HepG2 (cell line): ENCODE data around the gene DHRS1. TPM values are rescaled to one million over a fixed set of nuclear protein-coding genes. Genes with fewer than 3 reads are reported as not detected.

Source experiments
- ERF ChIP-seq: IDR thresholded peaks from 2 replicates; pipeline ENCODE4 v1.6.1; 2018; ENCODE audit warnings: missing biosample characterization, missing genetic modification reagents
- GTF3A ChIP-seq: sonication (generic); formaldehyde crosslinking; conservative IDR thresholded peaks from 2 replicates; pipeline ENCODE4 v1.4.0; 2020; ENCODE audit warnings: mild to moderate bottlenecking, missing genetic modification reagents
- KDM5A ChIP-seq: fragments of 200-600 bp; sonication (generic); IDR thresholded peaks from 2 replicates; pipeline ENCODE4 v1.7.0; 2018; ENCODE audit warnings: antibody characterized with exemption, mild to moderate bottlenecking, low read length, borderline replicate concordance
- NPAS2 ChIP-seq: sonication (generic); formaldehyde crosslinking; IDR thresholded peaks from 2 replicates; pipeline ENCODE4 v1.8.0; 2022; ENCODE audit warnings: mild to moderate bottlenecking, missing genetic modification reagents, borderline replicate concordance
- PHF20 ChIP-seq: sonication (generic); formaldehyde crosslinking; IDR thresholded peaks from 2 replicates; pipeline ENCODE4 v1.5.0; 2020; ENCODE audit warnings: mild to moderate bottlenecking, missing genetic modification reagents
- PTBP1 ChIP-seq: fragments of 200-400 bp; formaldehyde crosslinking; IDR thresholded peaks from 2 replicates; pipeline ENCODE4 v1.6.1; 2018; ENCODE audit warnings: low read length, low read depth; ENCODE audit not compliant: poor library complexity, severe bottlenecking
- RAD21 ChIP-seq: fragments of 450-650 bp; formaldehyde crosslinking; IDR thresholded peaks from 2 replicates; pipeline ENCODE4 v1.5.0; 2020; ENCODE audit warnings: mild to moderate bottlenecking
- RBM22 ChIP-seq: fragments of 200-400 bp; formaldehyde crosslinking; optimal IDR thresholded peaks from 2 replicates; pipeline ENCODE3; 2017; ENCODE audit warnings: mild to moderate bottlenecking, low read length, moderate library complexity
- SATB2 ChIP-seq: sonication (generic); formaldehyde crosslinking; IDR thresholded peaks from 2 replicates; pipeline ENCODE4 v1.5.0; 2020; ENCODE audit warnings: missing genetic modification reagents
- SNAI1 ChIP-seq: sonication (generic); formaldehyde crosslinking; IDR thresholded peaks from 2 replicates; pipeline ENCODE4 v1.5.0; 2020; ENCODE audit warnings: mild to moderate bottlenecking, missing genetic modification reagents, borderline replicate concordance
- STAT5B ChIP-seq: sonication (generic); formaldehyde crosslinking; IDR thresholded peaks from 2 replicates; pipeline ENCODE4 v1.4.0; 2020; ENCODE audit warnings: missing genetic modification reagents
- TCF7L2 ChIP-seq: IDR thresholded peaks from 2 replicates; pipeline ENCODE4 v1.6.1; 2011; ENCODE audit warnings: mild to moderate bottlenecking, low read depth, low read length, moderate library complexity
- ZNF234 ChIP-seq: sonication (generic); formaldehyde crosslinking; conservative IDR thresholded peaks from 2 replicates; pipeline ENCODE4 v1.5.1; 2020; ENCODE audit warnings: mild to moderate bottlenecking, missing genetic modification reagents
- ZNF552 ChIP-seq: sonication (generic); formaldehyde crosslinking; IDR thresholded peaks from 2 replicates; pipeline ENCODE4 v1.9.0; 2022; ENCODE audit warnings: missing genetic modification reagents, mild to moderate bottlenecking, borderline replicate concordance
- ZNF569 ChIP-seq: sonication (generic); formaldehyde crosslinking; IDR thresholded peaks from 2 replicates; pipeline ENCODE4 v1.5.0; 2020; ENCODE audit warnings: mild to moderate bottlenecking, missing genetic modification reagents, moderate library complexity, borderline replicate concordance
- ZNF570 ChIP-seq: sonication (generic); formaldehyde crosslinking; IDR thresholded peaks from 2 replicates; pipeline ENCODE4 v1.4.0; 2020; ENCODE audit warnings: mild to moderate bottlenecking, missing genetic modification reagents, borderline replicate concordance
- ZNF598 ChIP-seq: sonication (generic); formaldehyde crosslinking; IDR thresholded peaks from 2 replicates; pipeline ENCODE4 v1.5.1; 2020; ENCODE audit warnings: mild to moderate bottlenecking, missing genetic modification reagents, borderline replicate concordance
- polyA plus RNA-seq, 8 experiments: library from polyadenylated mRNA; depleted of rRNA in 3 of 8; stranded (reverse) in 7 of 8; unstranded in 1 of 8; fragments of >200 nt; fragmentation: Illumina TruSeq in 4 of 8; extraction: Trizol in 4 of 8; gene quantifications; 2 replicates each; pipeline versions ENCODE4 v1.2.1 to v1.2.3, GENCODE V29; 2011 to 2016; ENCODE audit warnings: low read depth in 4 of 8, missing spikeins in 1 of 8, mixed read lengths in 1 of 8; ENCODE audit not compliant: insufficient read depth in 1 of 8
- total RNA-seq, 5 experiments: library from RNA; depleted of rRNA; stranded (reverse); fragments of >200 nt; fragmentation: Illumina TruSeq; extraction: Trizol; gene quantifications; 2 replicates each; pipeline ENCODE4 v1.2.3, GENCODE V29; 2016; ENCODE audit warnings: low read depth in 1 of 5
- TF ChIP-seq, protein P1 (sequence below): sonication (generic); formaldehyde crosslinking; IDR thresholded peaks from 2 replicates; pipeline ENCODE4 v1.5.1; 2020; ENCODE audit warnings: mild to moderate bottlenecking, missing genetic modification reagents, moderate library complexity
- TF ChIP-seq, protein P2 (sequence below): IDR thresholded peaks from 2 replicates; pipeline ENCODE4 v1.6.1; 2016; ENCODE audit warnings: mild to moderate bottlenecking, missing biosample characterization, missing genetic modification reagents
- TF ChIP-seq, protein P3 (sequence below): IDR thresholded peaks from 2 replicates; pipeline ENCODE4 v1.6.1; 2016; ENCODE audit warnings: missing genetic modification reagents, missing compliant biosample characterization
- TF ChIP-seq, protein P4 (sequence below): sonication (generic); formaldehyde crosslinking; IDR thresholded peaks from 2 replicates; pipeline ENCODE4 v1.8.1; 2023; ENCODE audit warnings: missing genetic modification reagents, inconsistent platforms, borderline replicate concordance
- TF ChIP-seq, protein P5 (sequence below): sonication (generic); formaldehyde crosslinking; IDR thresholded peaks from 2 replicates; pipeline ENCODE4 v1.5.1; 2020; ENCODE audit warnings: mild to moderate bottlenecking, missing genetic modification reagents, moderate library complexity

Gene DHRS1
- total and polyA plus RNA-seq, 2 of the 13 experiments (the other 11 are each of a cell fraction or from before 2014, with no cell fraction given) = 49.8 to 60.8 TPM

DNA sequence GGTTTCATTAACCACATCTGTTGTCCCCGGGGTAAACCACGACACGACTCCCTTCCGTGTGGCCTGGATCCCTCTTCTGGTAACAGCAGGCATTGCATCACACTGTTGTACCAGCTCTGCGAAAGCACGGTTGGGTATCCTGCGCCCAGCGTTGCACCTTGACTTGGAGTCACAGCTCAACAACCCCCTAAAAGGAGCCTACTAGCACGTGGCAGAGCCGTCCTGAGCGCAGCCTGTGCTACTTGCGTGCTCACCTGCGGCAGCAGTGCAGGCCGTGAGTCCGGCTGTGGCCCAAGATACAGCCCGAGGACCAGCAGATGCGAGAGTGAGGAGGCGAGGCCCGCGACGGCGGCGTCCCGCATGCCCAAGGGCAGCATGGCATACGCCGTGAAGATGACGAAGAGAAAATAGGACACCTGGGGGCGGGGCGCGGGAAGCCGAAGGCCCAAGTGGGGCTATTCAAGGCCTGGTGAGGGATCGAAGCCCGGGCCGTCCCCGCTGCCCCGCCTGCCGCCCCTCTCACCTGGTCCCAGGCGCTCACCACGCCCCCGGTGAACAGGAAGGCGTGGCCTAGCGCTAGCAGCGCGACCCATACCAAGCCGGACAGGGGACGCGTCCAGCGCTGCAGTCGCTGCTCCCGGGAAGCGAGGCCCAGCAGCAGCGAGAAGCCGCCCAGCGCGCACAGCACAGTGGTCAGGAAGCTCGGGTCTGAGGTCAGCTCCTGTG lies 32.9 kb upstream of the DHRS1 start (continued):
- TF ChIP-seq, protein P1, sequence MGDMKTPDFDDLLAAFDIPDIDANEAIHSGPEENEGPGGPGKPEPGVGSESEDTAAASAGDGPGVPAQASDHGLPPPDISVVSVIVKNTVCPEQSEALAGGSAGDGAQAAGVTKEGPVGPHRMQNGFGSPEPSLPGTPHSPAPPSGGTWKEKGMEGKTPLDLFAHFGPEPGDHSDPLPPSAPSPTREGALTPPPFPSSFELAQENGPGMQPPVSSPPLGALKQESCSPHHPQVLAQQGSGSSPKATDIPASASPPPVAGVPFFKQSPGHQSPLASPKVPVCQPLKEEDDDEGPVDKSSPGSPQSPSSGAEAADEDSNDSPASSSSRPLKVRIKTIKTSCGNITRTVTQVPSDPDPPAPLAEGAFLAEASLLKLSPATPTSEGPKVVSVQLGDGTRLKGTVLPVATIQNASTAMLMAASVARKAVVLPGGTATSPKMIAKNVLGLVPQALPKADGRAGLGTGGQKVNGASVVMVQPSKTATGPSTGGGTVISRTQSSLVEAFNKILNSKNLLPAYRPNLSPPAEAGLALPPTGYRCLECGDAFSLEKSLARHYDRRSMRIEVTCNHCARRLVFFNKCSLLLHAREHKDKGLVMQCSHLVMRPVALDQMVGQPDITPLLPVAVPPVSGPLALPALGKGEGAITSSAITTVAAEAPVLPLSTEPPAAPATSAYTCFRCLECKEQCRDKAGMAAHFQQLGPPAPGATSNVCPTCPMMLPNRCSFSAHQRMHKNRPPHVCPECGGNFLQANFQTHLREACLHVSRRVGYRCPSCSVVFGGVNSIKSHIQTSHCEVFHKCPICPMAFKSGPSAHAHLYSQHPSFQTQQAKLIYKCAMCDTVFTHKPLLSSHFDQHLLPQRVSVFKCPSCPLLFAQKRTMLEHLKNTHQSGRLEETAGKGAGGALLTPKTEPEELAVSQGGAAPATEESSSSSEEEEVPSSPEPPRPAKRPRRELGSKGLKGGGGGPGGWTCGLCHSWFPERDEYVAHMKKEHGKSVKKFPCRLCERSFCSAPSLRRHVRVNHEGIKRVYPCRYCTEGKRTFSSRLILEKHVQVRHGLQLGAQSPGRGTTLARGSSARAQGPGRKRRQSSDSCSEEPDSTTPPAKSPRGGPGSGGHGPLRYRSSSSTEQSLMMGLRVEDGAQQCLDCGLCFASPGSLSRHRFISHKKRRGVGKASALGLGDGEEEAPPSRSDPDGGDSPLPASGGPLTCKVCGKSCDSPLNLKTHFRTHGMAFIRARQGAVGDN = peak; percentile 99
- TF ChIP-seq, protein P2, sequence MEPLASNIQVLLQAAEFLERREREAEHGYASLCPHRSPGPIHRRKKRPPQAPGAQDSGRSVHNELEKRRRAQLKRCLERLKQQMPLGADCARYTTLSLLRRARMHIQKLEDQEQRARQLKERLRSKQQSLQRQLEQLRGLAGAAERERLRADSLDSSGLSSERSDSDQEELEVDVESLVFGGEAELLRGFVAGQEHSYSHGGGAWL = peak; percentile 98
- TF ChIP-seq TCF7L2 (no peak), GTF3A (CRISPR knock-in tag) (peak; percentile 99), ERF (CRISPR knock-in tag) (peak; percentile 83), ZNF234 (CRISPR knock-in tag) (no peak), PHF20 (CRISPR knock-in tag) (peak; percentile 60; the same call in 1 of the 2 replicates), SATB2 (no peak), RBM22 (no peak), ZNF570 (CRISPR knock-in tag) (peak; percentile 82; the same call in 1 of the 2 replicates), ZNF552 (CRISPR knock-in tag) (peak; percentile 94), SNAI1 (CRISPR knock-in tag) (peak; percentile 95), RAD21 (peak; percentile 72), ZNF569 (CRISPR knock-in tag) (no peak; the same call in 1 of the 2 replicates), NPAS2 (CRISPR knock-in tag) (no peak), ZNF598 (CRISPR knock-in tag) (peak; percentile 72), KDM5A (no peak), PTBP1 (peak; percentile 92), STAT5B (CRISPR knock-in tag) (peak; percentile 91)
- TF ChIP-seq, protein P3, sequence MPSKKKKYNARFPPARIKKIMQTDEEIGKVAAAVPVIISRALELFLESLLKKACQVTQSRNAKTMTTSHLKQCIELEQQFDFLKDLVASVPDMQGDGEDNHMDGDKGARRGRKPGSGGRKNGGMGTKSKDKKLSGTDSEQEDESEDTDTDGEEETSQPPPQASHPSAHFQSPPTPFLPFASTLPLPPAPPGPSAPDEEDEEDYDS (CRISPR knock-in tag) = peak; percentile 57; the same call in 1 of the 2 replicates
- TF ChIP-seq, protein P4, sequence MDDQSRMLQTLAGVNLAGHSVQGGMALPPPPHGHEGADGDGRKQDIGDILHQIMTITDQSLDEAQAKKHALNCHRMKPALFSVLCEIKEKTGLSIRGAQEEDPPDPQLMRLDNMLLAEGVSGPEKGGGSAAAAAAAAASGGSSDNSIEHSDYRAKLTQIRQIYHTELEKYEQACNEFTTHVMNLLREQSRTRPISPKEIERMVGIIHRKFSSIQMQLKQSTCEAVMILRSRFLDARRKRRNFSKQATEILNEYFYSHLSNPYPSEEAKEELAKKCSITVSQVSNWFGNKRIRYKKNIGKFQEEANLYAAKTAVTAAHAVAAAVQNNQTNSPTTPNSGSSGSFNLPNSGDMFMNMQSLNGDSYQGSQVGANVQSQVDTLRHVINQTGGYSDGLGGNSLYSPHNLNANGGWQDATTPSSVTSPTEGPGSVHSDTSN (CRISPR knock-in tag) = no peak
- TF ChIP-seq, protein P5, sequence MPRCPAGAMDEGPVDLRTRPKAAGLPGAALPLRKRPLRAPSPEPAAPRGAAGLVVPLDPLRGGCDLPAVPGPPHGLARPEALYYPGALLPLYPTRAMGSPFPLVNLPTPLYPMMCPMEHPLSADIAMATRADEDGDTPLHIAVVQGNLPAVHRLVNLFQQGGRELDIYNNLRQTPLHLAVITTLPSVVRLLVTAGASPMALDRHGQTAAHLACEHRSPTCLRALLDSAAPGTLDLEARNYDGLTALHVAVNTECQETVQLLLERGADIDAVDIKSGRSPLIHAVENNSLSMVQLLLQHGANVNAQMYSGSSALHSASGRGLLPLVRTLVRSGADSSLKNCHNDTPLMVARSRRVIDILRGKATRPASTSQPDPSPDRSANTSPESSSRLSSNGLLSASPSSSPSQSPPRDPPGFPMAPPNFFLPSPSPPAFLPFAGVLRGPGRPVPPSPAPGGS (CRISPR knock-in tag) = peak; percentile 94
